Uterus (tissue), 4 donors: ENCODE results near the gene MLEC. TPM values are rescaled to one million over a fixed set of nuclear protein-coding genes. Genes with fewer than 3 reads are reported as not detected.
A peak's percentile ranks its signal among the peaks of the same experiment; 100 is the strongest.

Source experiments
- DNase-seq, 2 donors: peaks; one replicate each; pipeline ENCODE4 v3.0.0-alpha.2; 2019 to 2020
- H3K27ac ChIP-seq, 2 donors: fragments of 200-600 bp; sonication (generic); 1 replicate in 1 of 2; 2 replicates in 1 of 2; pipeline ENCODE4 v1.5.1; 2016 to 2018
- H3K27me3 ChIP-seq, 2 donors: fragments of 200-600 bp; sonication (generic); one replicate each; pipeline ENCODE4 v1.5.1; 2018 to 2019; ENCODE audit warnings: control low read depth in 1 of 2
- H3K36me3 ChIP-seq, 2 donors: fragments of 200-600 bp; sonication (generic); one replicate each; pipeline ENCODE4 v1.5.1; 2019; ENCODE audit warnings: control low read depth in 1 of 2
- H3K4me1 ChIP-seq, 2 donors: fragments of 200-600 bp; sonication (generic); one replicate each; pipeline ENCODE4 v1.5.1; 2018 to 2019; ENCODE audit warnings: control low read depth in 1 of 2
- H3K4me3 ChIP-seq, 2 donors: fragments of 200-600 bp; sonication (generic); 1 replicate in 1 of 2; 2 replicates in 1 of 2; pipeline ENCODE4 v1.5.1; 2018 to 2019; ENCODE audit warnings: mild to moderate bottlenecking in 1 of 2
- H3K9me3 ChIP-seq, 2 donors: fragments of 200-600 bp; sonication (generic); one replicate each; pipeline ENCODE4 v1.5.1; 2019; ENCODE audit warnings: control low read depth in 1 of 2
- CTCF ChIP-seq, 4 experiments: fragments of 200-600 bp in 2 of 4; fragments of 450-650 bp in 2 of 4; sonication (generic) in 2 of 4; IDR thresholded peaks; one replicate each; pipeline ENCODE4 v1.5.1; 2016 to 2019; ENCODE audit warnings: antibody characterized with exemption in 4 of 4, mild to moderate bottlenecking in 2 of 4, moderate library complexity in 1 of 4
- POLR2A ChIP-seq, 2 donors: fragments of 450-650 bp; IDR thresholded peaks; one replicate each; pipeline ENCODE4 v1.6.1; 2016; ENCODE audit warnings: antibody characterized with exemption in 2 of 2, mild to moderate bottlenecking in 1 of 2, moderate library complexity in 1 of 2
- intact Hi-C: fragments of 100-400 bp; cut with DNase I; formaldehyde crosslinking; loops from one replicate; pipeline ENCODE4 v1.15.1; 2023; ENCODE audit warnings: low total_unique reads
- total RNA-seq, 4 donors: library from RNA; depleted of rRNA in 3 of 4; stranded (reverse); fragments of >200 nt in 3 of 4; gene quantifications; one replicate each; pipeline versions ENCODE4 v1.1.0 to v1.2.4, GENCODE V29; 2014 to 2023
- donor health status: DM: yes; HTN: yes; CAD: no.

The MLEC gene
- total RNA-seq, 4 donors from 2014 or later, result 15.6 to 108 (median 53.5) TPM

GRCh38 chr12:120684523-120684932 lies 2.4 kb upstream of the MLEC start:
- TF ChIP-seq CTCF (IDR thresholded peaks at IDR 0.05), result no peak
- H3K36me3 ChIP-seq, result no peaks in the 10 kb centered on the region
- no peak overlapping the region for H3K27ac ChIP-seq
- H3K4me1 ChIP-seq, result peaks cover 0 to 4% of the 10 kb centered on the region in 2 donors
- DNase-seq, result no peak
- intact Hi-C loops, result no loop called here
- no peak overlapping the region for H3K4me3 ChIP-seq
- no peaks in the 10 kb centered on the region for H3K9me3 ChIP-seq
- no peaks in the 10 kb centered on the region for H3K27me3 ChIP-seq

- Histone ChIP-seq H3K27me3 (no peaks in the 10 kb centered on the region), H3K4me3 (no peak overlapping the region), H3K9me3 (no peaks in the 10 kb centered on the region), H3K36me3 (no peaks in the 10 kb centered on the region), H3K4me1 (peaks cover 0 to 9% of the 10 kb centered on the region in 2 donors), H3K27ac (peak overlapping the region; percentile 91 to 95)
- TF ChIP-seq CTCF (IDR thresholded peaks at IDR 0.05) (no peak), POLR2A (IDR thresholded peaks at IDR 0.05) (no peak)
- intact Hi-C loops, result no loop called here
- DNase-seq, result no peak
These were observed 1.4 kb upstream of the MLEC start for GRCh38 chr12:120685522-120685921.

GRCh38 chr12:120686151-120686689 lies 729 bp upstream of the MLEC start:
- Histone ChIP-seq H3K27ac (peak overlapping the region; percentile 91 to 95), H3K36me3 (no peaks in the 10 kb centered on the region), H3K4me3 (peak overlapping the region; percentile 81 to 96), H3K9me3 (no peaks in the 10 kb centered on the region), H3K4me1 (peaks cover 0 to 9% of the 10 kb centered on the region in 2 donors), H3K27me3 (no peaks in the 10 kb centered on the region)
- DNase-seq, result peak; percentile 95 to 97
- intact Hi-C loops, result no loop called here
- TF ChIP-seq CTCF (IDR thresholded peaks at IDR 0.05), result no peak
- TF ChIP-seq POLR2A (IDR thresholded peaks at IDR 0.05), result peak; percentile 11 to 45

GRCh38 chr12:120687578-120688289 lies 785 bp downstream of the MLEC start:
- Histone ChIP-seq H3K36me3 (no peaks in the 10 kb centered on the region), H3K4me3 (peak overlapping the region; percentile 81 to 96), H3K9me3 (no peaks in the 10 kb centered on the region), H3K4me1 (peaks cover 0 to 9% of the 10 kb centered on the region in 2 donors), H3K27ac (peak overlapping the region; percentile 91 to 95), H3K27me3 (no peaks in the 10 kb centered on the region)
- DNase-seq, result no peak
- intact Hi-C loops, result no loop called here
- TF ChIP-seq POLR2A (IDR thresholded peaks at IDR 0.05), result no peak
- TF ChIP-seq CTCF (IDR thresholded peaks at IDR 0.05), result no peak

- Histone ChIP-seq H3K27me3 (no peaks in the 10 kb centered on the region), H3K4me1 (peaks cover 0 to 9% of the 10 kb centered on the region in 2 donors), H3K36me3 (no peaks in the 10 kb centered on the region), H3K27ac (peak overlapping the region; percentile 15 to 95), H3K4me3 (peak overlapping the region; percentile 81 to 96), H3K9me3 (no peaks in the 10 kb centered on the region)
- no peak for DNase-seq
- intact Hi-C loops, result no loop called here
- TF ChIP-seq POLR2A (IDR thresholded peaks at IDR 0.05) (no peak), CTCF (IDR thresholded peaks at IDR 0.05) (no peak)
These were observed 1.6 kb downstream of the MLEC start for GRCh38 chr12:120688527-120689071.
